CD4-positive, alpha-beta T cell (primary cell): Measurements from ENCODE around the gene EDEM1. TPM values are rescaled to one million over a fixed set of nuclear protein-coding genes. Genes with fewer than 3 reads are reported as not detected.

Source experiments
- ATAC-seq: fragments of 200-7000 bp; cut with Tn5 transposase; one replicate; pipeline ENCODE4 v1.10.0; 2022; ENCODE audit warnings: mild to moderate bottlenecking; ENCODE audit not compliant: poor library complexity
- CTCF ChIA-PET: fragments of 350-600 bp; sonication (Branson Sonifier 250); formaldehyde crosslinking; loops from one replicate; lab custom pipeline; 2021; ENCODE audit warnings: antibody characterized with exemption, inconsistent platforms; lab: Charles Lee
- POLR2A ChIA-PET: fragments of 350-600 bp; sonication (Branson Sonifier 250); formaldehyde crosslinking; loops from one replicate; lab custom pipeline; 2021; ENCODE audit warnings: antibody characterized with exemption, inconsistent platforms; lab: Charles Lee
- DNase-seq, 14 experiments: peaks; one replicate each; pipeline ENCODE4 v3.0.0-alpha.2; 2013 to 2020; ENCODE audit warnings: mixed read lengths in 2 of 14
- H3K27ac ChIP-seq, 2 donors: one replicate each; pipeline versions ENCODE4 v1.5.1 to v1.7.0; 2013; ENCODE audit warnings: low read length in 2 of 2, low read depth in 1 of 2, mild to moderate bottlenecking in 1 of 2
- H3K27me3 ChIP-seq, 2 experiments: 1 replicate in 1 of 2; 2 replicates in 1 of 2; pipeline versions ENCODE4 v1.6.1 to v1.7.0; 2013; ENCODE audit warnings: low read length in 2 of 2, control low read depth in 1 of 2, mild to moderate bottlenecking in 1 of 2, moderate library complexity in 1 of 2; ENCODE audit not compliant: insufficient read depth in 2 of 2, control insufficient read depth in 1 of 2
- H3K36me3 ChIP-seq: one replicate; pipeline ENCODE4 v1.6.1; 2013; ENCODE audit warnings: low read length, control low read depth; ENCODE audit not compliant: insufficient read depth
- H3K4me1 ChIP-seq: one replicate; pipeline ENCODE4 v1.6.1; 2013; ENCODE audit warnings: low read length, control low read depth; ENCODE audit not compliant: insufficient read depth
- H3K4me3 ChIP-seq: one replicate; pipeline ENCODE4 v1.5.1; 2013; ENCODE audit warnings: mild to moderate bottlenecking, low read length, moderate library complexity
- H3K9me3 ChIP-seq, 2 experiments: 1 replicate in 1 of 2; 2 replicates in 1 of 2; pipeline versions ENCODE4 v1.6.1 to v1.7.0; 2013; ENCODE audit warnings: low read length in 2 of 2, mild to moderate bottlenecking in 2 of 2, control low read depth in 1 of 2, moderate library complexity in 1 of 2; ENCODE audit not compliant: control insufficient read depth in 1 of 2, insufficient read depth in 1 of 2
- H3K27ac Mint-ChIP-seq: one replicate; pipeline ENCODE4 v1.8.0; 2020; ENCODE audit warnings: mixed read lengths
- H3K27me3 Mint-ChIP-seq: one replicate; pipeline ENCODE4 v1.8.0; 2021; ENCODE audit warnings: mixed read lengths
- H3K36me3 Mint-ChIP-seq: one replicate; pipeline ENCODE4 v1.8.0; 2021; ENCODE audit warnings: low read depth, mixed read lengths
- H3K4me1 Mint-ChIP-seq: one replicate; pipeline ENCODE4 v1.8.0; 2021; ENCODE audit warnings: low read depth, mixed read lengths
- H3K4me3 Mint-ChIP-seq: one replicate; pipeline ENCODE4 v1.8.0; 2020; ENCODE audit warnings: mild to moderate bottlenecking, mixed read lengths
- H3K9me3 Mint-ChIP-seq: one replicate; pipeline ENCODE4 v1.8.0; 2020; ENCODE audit warnings: mixed read lengths
- CTCF ChIP-seq: fragments of 200-600 bp; IDR thresholded peaks from one replicate; pipeline ENCODE4 v1.8.0; 2022; ENCODE audit warnings: antibody characterized with exemption, mild to moderate bottlenecking
- intact Hi-C, 2 experiments: fragments of 100-400 bp; cut with DNase I in 1 of 2; cut with micrococcal nuclease in 1 of 2; formaldehyde crosslinking; loops; one replicate each; pipeline versions ENCODE4 v1.15.1 to v1.9.0; 2023 to 2025; cut with DNase I, micrococcal nuclease
- total RNA-seq, 174 experiments: library from RNA in 2 of 174; stranded (reverse) in 2 of 174; gene quantifications; one replicate each; pipeline ENCODE4 v1.2.3 and lab custom pipeline; 2021 to 2026

EDEM1 gene
- total RNA-seq, 2 experiments from 2014 or later: 106 to 114 TPM

GRCh38 chr3:5220667-5221431 is 33.3 kb downstream of the EDEM1 start:
- Histone ChIP-seq H3K4me3 (no peak overlapping the region), H3K36me3 (peaks cover 33% of the 10 kb centered on the region), H3K4me1 (no peaks in the 10 kb centered on the region), H3K9me3 (no peaks in the 10 kb centered on the region), H3K27ac (no peak overlapping the region), H3K27me3 (no peaks in the 10 kb centered on the region)
- no peak for TF ChIP-seq CTCF
- Mint-ChIP-seq H3K27ac (no peak overlapping the region), H3K36me3 (peaks cover 43% of the 10 kb centered on the region), H3K4me3 (no peak overlapping the region), H3K9me3 (no peaks in the 10 kb centered on the region), H3K27me3 (no peaks in the 10 kb centered on the region), H3K4me1 (peaks cover 6% of the 10 kb centered on the region)
- intact Hi-C loops: loop anchor here in 1 of 2 experiments (5.0 kb wide), 1 partner anchor 89 kb away; no protein-coding TSS in a partner anchor
- DNase-seq (no peak), ATAC-seq (no peak)
- ChIA-PET CTCF (interaction anchor here (0.6 kb wide), 1 partner anchor 43 kb away, joined by 3 read pairs; no protein-coding TSS in a partner anchor), POLR2A (no interaction called here)

GRCh38 chr3:5221701-5222100 is 34.2 kb downstream of the EDEM1 start:
- ChIA-PET CTCF (no interaction called here), POLR2A (no interaction called here)
- TF ChIP-seq CTCF: no peak
- no peaks in the 10 kb centered on the region for H3K9me3 ChIP-seq
- DNase-seq (no peak), ATAC-seq (no peak)
- H3K4me1 ChIP-seq: no peaks in the 10 kb centered on the region
- H3K27ac ChIP-seq: no peak overlapping the region
- Mint-ChIP-seq H3K36me3 (peaks cover 36% of the 10 kb centered on the region), H3K4me3 (no peak overlapping the region), H3K27ac (peak overlapping the region; percentile 28), H3K4me1 (peaks cover 6% of the 10 kb centered on the region), H3K9me3 (no peaks in the 10 kb centered on the region), H3K27me3 (no peaks in the 10 kb centered on the region)
- no peaks in the 10 kb centered on the region for H3K27me3 ChIP-seq
- H3K36me3 ChIP-seq: peaks cover 24% of the 10 kb centered on the region
- intact Hi-C loops: loop anchor here in 1 of 2 experiments (5.0 kb wide), 1 partner anchor 89 kb away; no protein-coding TSS in a partner anchor
- no peak overlapping the region for H3K4me3 ChIP-seq

GRCh38 chr3:5222283-5223005 is 34.9 kb downstream of the EDEM1 start:
- H3K36me3 ChIP-seq: peaks cover 17% of the 10 kb centered on the region
- intact Hi-C loops: loop anchor here in 1 of 2 experiments (5.0 kb wide), 1 partner anchor 90 kb away; no protein-coding TSS in a partner anchor
- no peak for DNase-seq
- H3K27me3 ChIP-seq: no peaks in the 10 kb centered on the region
- H3K9me3 ChIP-seq: no peaks in the 10 kb centered on the region
- ATAC-seq: no peak
- no peaks in the 10 kb centered on the region for H3K4me1 ChIP-seq
- Mint-ChIP-seq H3K36me3 (peaks cover 29% of the 10 kb centered on the region), H3K27ac (no peak overlapping the region), H3K9me3 (no peaks in the 10 kb centered on the region), H3K27me3 (no peaks in the 10 kb centered on the region), H3K4me3 (no peak overlapping the region), H3K4me1 (peaks cover 6% of the 10 kb centered on the region)
- ChIA-PET CTCF (interaction anchor here (1.3 kb wide), 1 partner anchor 86 kb away, joined by 3 read pairs; no protein-coding TSS in a partner anchor), POLR2A (interaction anchor here (0.6 to 2.3 kb wide), 3 partner anchors 25 to 34 kb away, joined by 3 to 7 read pairs (median 3); no protein-coding TSS in a partner anchor)
- H3K4me3 ChIP-seq: no peak overlapping the region
- no peak overlapping the region for H3K27ac ChIP-seq
- TF ChIP-seq CTCF: no peak
